Raji (cell line): ENCODE data around the gene ADARB1.

ENCODE experiments used
- POLR2A ChIP-seq: IDR thresholded peaks from 2 replicates; pipeline ENCODE4 v1.6.1; 2011; ENCODE audit warnings: low read depth, low read length, control low read depth; ENCODE audit not compliant: insufficient read depth

ADARB1 gene

DNA sequence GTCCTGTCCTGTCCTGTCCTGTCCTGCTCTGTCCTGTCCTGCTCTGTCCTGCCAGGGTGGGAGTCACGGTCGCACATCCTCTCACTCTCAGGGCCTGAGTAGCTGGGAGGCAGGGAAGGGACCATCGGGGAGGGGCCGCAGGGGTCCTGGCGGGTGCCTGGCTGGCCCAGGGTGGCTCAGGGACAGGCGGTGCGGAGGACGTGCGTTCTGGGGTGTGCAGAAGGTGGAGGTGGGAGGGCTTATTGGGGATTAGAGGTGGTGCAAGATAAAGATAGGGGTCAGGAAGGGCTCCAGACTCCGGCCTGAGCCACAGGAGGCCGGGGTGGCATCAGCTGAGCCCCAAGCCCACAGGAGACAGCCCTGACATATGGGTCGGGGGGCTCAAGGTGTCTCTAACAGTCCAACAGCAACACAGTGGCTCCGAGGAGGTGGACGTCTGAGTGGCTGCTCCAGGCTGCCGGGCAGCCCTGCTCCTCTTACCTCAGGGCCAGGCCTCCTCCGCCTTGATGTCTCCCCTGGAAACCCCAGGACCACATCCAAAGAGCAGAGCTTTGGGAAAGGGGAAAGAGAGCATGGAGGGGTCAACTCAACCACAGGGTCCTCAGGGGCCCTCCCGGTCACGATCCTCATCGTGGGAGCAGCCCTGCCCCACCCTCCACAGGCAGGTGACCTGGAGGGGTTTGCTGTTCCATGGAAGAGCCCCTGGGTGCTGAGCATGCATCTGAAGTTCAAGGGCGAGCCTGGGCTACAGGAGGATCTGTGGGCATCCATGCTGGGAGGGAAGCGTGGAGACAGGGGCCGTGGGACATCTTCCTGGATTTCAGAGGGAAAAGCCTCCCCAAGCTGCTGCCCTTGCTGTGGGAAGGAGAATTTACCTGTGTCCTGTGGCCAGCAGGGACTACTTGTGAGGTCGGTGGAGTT is 39.6 kb upstream of the ADARB1 start:
- TF ChIP-seq POLR2A: no peak

GRCh38 chr21:45035477-45035848 is 38.9 kb upstream of the ADARB1 start:
- no peak for TF ChIP-seq POLR2A

DNA sequence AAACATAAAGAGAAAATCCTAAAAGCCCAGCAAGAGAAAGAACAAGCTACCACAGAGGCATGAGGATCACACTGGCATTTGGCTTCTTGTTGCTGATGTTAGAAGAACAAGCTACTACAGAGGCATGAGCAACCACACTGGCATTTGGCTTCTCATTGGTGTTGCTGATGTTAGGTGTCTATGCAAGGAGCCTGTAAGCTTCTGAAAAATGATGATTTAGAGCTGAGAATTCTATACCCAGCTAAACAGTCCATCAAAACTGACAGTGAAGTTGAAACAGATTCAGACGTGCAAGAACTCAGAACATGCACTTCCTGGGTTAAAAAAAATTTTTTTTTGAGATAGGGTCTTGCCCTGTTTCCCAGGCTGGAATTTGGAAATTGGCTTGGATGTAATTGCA is 37.8 kb upstream of the ADARB1 start:
- TF ChIP-seq POLR2A: no peak

- no peak for TF ChIP-seq POLR2A
Observed at GRCh38 chr21:45037986-45038385, 36.4 kb upstream of the ADARB1 start.

GRCh38 chr21:45039317-45040156 is 34.8 kb upstream of the ADARB1 start:
- TF ChIP-seq POLR2A: no peak

DNA sequence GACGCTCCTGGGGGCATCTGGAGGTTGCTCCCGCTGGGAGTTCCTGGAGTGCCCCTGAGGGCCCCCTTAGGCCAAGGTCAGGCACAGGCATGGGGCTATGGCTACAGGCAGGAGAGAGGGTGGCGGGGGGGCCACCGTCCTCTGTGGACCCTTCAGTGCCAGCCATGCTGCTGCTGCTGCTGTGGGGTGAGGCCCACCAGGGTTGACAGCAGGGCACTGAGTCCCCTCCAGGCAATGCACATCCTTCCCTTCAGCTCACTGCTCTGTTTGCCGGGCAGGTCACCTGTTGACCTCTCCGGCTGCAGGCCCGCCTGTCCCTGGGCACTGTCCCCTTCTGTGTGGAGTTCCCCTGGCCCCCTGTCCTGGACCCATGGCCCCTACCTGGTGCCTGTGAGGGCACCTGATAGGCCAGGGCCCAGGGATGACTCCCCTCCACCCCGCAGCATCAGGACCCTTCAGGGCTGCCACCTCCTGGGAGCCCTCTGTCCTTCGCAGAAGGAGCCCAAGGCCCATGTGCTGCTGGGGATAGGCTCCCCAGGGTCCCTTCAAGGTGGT is 34.1 kb upstream of the ADARB1 start:
- no peak for TF ChIP-seq POLR2A

- TF ChIP-seq POLR2A: no peak
Observed at GRCh38 chr21:45040739-45041138, 33.6 kb upstream of the ADARB1 start.

DNA sequence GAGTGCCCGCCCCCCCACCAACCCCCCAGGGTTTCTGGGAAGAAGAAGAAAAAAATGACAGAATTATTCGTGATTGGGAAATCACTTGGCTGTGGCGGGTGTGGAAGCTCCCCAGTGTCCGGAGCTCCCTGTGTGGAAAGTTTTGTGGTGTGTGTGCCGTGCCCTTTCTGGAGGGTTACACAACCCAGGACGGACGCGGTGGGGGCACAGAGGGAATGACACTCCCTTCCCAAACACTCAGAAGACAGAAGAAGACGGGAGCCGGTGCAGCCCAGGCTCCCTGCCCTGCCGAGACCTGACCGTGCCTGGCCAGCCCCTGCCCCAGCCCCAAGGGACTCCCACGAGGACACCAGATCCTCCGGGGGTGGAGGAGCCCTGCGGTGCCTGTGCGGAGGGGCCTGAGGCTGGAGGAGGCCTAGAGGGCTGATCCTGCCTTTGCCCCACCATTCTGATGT is 33.0 kb upstream of the ADARB1 start:
- no peak for TF ChIP-seq POLR2A

- TF ChIP-seq POLR2A: no peak
Observed at GRCh38 chr21:45041984-45042663, 32.3 kb upstream of the ADARB1 start.

DNA sequence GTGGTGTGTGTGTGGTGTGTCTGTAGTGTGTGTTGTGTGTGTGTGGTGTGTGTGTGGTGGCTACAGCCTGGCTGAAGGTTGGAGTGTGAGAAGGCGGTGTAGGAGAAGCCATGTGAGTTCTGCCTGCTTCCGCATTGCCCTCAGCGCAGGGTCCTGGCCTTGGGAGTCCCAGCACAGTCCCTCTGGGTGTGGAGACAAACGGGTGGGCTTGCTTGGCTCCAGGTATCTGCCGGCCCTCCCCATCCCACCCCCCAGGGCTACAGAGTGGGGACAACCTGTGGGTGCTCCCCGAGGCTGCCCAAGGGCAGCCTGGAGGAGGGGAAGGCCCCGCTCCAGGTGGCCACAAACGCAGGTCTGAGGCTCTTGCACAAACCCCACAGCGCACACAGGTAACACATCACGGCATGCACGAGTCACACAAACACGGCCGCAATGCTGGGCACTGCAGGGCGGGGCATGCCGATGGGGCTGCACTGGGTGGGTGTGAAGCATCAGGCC is 31.7 kb upstream of the ADARB1 start:
- no peak for TF ChIP-seq POLR2A

GRCh38 chr21:45043541-45044020 is 30.8 kb upstream of the ADARB1 start:
- no peak for TF ChIP-seq POLR2A

DNA sequence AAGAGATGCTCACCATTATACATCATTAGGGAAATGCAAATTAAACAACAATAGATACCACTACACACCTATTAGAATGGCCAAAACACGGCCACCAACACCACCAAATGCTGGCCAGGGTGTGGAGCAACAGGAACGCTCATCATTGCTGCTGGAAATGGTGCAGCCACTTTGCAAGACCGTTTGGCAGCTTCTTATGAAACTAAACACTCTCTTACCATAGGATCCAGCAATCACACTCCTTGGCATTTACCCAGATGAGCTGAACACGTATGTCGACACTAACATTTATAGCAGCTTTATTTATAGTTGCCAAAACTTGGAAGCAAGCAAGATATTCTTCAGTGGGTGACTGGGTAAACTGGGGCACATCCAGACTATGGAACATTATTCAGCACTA is 28.9 kb upstream of the ADARB1 start:
- TF ChIP-seq POLR2A: no peak

DNA sequence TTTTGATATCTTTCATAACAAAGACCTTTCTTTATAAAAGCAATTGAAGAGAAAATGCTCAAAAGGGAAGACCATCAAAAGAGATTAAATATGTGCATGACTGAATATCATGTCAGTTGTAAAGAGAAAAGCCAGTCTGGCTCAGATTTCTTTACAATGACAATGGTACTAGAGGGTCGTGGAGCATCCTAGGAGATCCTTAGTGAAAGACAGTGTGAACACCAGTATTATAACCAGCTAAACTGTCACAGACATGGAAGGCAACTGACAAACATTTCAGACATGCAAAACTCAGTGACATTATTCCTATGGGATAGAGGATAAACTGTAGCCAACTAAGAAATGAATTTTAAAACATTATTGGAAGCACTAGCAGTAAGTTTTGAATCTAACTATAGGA is 27.1 kb upstream of the ADARB1 start:
- no peak for TF ChIP-seq POLR2A

- no peak for TF ChIP-seq POLR2A
Observed at GRCh38 chr21:45048026-45048698, 26.2 kb upstream of the ADARB1 start.
